ENCODE results near the gene CLDN10. TPM values are rescaled to one million over a fixed set of nuclear protein-coding genes. Genes with fewer than 3 reads are reported as not detected.

The CLDN10 gene
- total and polyA plus RNA-seq, 2 of the 8 experiments (the other 6 are each of a cell fraction or from before 2014, with no cell fraction given): 41.2 to 43.6 TPM

GRCh38 chr13:95507991-95508390, 44.5 kb upstream of the CLDN10 start:
- Histone ChIP-seq H3K4ac (replicated peaks; ENCODE audit: insufficient read length, low read depth, low read length) (no peak overlapping the region), H2BK20ac (ENCODE audit: low read length) (no peak overlapping the region), H3K36me3 (ENCODE audit: control insufficient read depth in 2 of 4, insufficient read depth in 4 of 4, low read length in 3 of 4) (no peaks in the 10 kb centered on the region), H4K20me1 (replicated peaks in 1 of 2; ENCODE audit: control insufficient read depth in 1 of 2, insufficient read depth in 2 of 2, low read length in 2 of 2) (no peaks in the 10 kb centered on the region), H2AK5ac (ENCODE audit: low read depth, low read length) (no peak overlapping the region), H2AFZ (ENCODE audit: low read length) (no peak overlapping the region), H2BK5ac (ENCODE audit: low read depth, low read length) (no peak overlapping the region), H3K9me3 (ENCODE audit: insufficient read depth in 2 of 2, low read depth in 1 of 2, low read length in 1 of 2) (no peaks in the 10 kb centered on the region), H2BK12ac (ENCODE audit: low read depth, low read length) (no peak overlapping the region), H3K4me2 (ENCODE audit: insufficient read depth in 1 of 2, low read depth in 2 of 2, low read length in 2 of 2) (no peak overlapping the region), H2BK120ac (replicated peaks; ENCODE audit: low read depth, low read length) (no peak overlapping the region), H3K23me2 (ENCODE audit: low read depth, low read length) (no peaks in the 10 kb centered on the region), H4K8ac (ENCODE audit: extremely low read depth, insufficient read depth, low read length) (no peak overlapping the region), H3K9ac (replicated peaks in 1 of 4; ENCODE audit: extremely low read depth in 1 of 4, low read depth in 3 of 4, low read length in 3 of 4) (no peak overlapping the region), H4K5ac (ENCODE audit: insufficient read length, low read depth, low read length) (no peak overlapping the region), H3K27me3 (replicated peaks in 1 of 4; ENCODE audit: control insufficient read depth in 3 of 4, extremely low read depth in 1 of 4, insufficient read depth in 3 of 4, low read length in 3 of 4) (no peaks in the 10 kb centered on the region), H3K79me2 (ENCODE audit: control insufficient read depth in 1 of 2, insufficient read depth in 2 of 2, low read length in 2 of 2) (no peaks in the 10 kb centered on the region), H3K56ac (replicated peaks; ENCODE audit: insufficient read length, low read depth, low read length) (no peak overlapping the region), H3K14ac (ENCODE audit: insufficient read length) (no peak overlapping the region), H3K23ac (ENCODE audit: insufficient read length) (no peak overlapping the region), H3K4me3 (ENCODE audit: extremely low read depth in 1 of 4, insufficient read depth in 2 of 4, low read depth in 3 of 4, low read length in 4 of 4) (no peak overlapping the region), H3K4me1 (replicated peaks in 1 of 4; ENCODE audit: control insufficient read depth in 3 of 4, insufficient read depth in 4 of 4, low read length in 3 of 4) (peaks cover 0 to 7% (median 1%) of the 10 kb centered on the region in 4 experiments; a peak in 4 of 7 replicates), H3K18ac (ENCODE audit: extremely low read depth, low read length) (no peak overlapping the region), H2BK15ac (ENCODE audit: low read length) (no peak overlapping the region), H3K79me1 (ENCODE audit: low read depth, low read length) (no peaks in the 10 kb centered on the region), H3K27ac (ENCODE audit: low read depth, low read length) (no peak overlapping the region), H4K91ac (replicated peaks; ENCODE audit: insufficient read length, low read length) (no peak overlapping the region)
- DNase-seq (ENCODE audit: low read depth in 1 of 2, low spot score in 2 of 2) (no peak), FAIRE-seq (no peak)
- POLR2A ChIA-PET (ENCODE audit: partially characterized antibody): interaction anchor here (0.6 kb wide), 1 partner anchor 746 kb away, joined by 5 read pairs; no protein-coding TSS in a partner anchor
- WGBS, 2 experiments (ENCODE audit: extremely low coverage in 1 of 2, insufficient coverage in 1 of 2, insufficient read length in 1 of 2, insufficient replicate concordance in 2 of 2, low coverage in 1 of 2, low lambda C conversion rate in 2 of 2, missing lambda C conversion rate in 1 of 2): 11% methylated on average over 1 of the region's 1 CpG; no CpG with 5 or more reads in 1 of the 2 experiments
- CTCF ChIA-PET (ENCODE audit: partially characterized antibody): no interaction called here
- no peak for TF ChIP-seq SIN3A (conservative IDR thresholded peaks at IDR 0.05 in 1 of 2, IDR thresholded peaks at IDR 0.05 in 1 of 2; ENCODE audit: low read depth in 1 of 2, low read length in 2 of 2)
- no peak for TF ChIP-seq HDAC2 (IDR thresholded peaks at IDR 0.05; ENCODE audit: borderline replicate concordance in 1 of 2, low read depth in 2 of 2, low read length in 2 of 2)
- no peak for TF ChIP-seq CBX5 (IDR thresholded peaks at IDR 0.05; ENCODE audit: low read depth, low read length)
- TF ChIP-seq CREB1 (IDR thresholded peaks at IDR 0.05): no peak
- no peak for TF ChIP-seq SP1 (IDR thresholded peaks at IDR 0.05; ENCODE audit: low read depth, low read length)
- TF ChIP-seq, protein P1, sequence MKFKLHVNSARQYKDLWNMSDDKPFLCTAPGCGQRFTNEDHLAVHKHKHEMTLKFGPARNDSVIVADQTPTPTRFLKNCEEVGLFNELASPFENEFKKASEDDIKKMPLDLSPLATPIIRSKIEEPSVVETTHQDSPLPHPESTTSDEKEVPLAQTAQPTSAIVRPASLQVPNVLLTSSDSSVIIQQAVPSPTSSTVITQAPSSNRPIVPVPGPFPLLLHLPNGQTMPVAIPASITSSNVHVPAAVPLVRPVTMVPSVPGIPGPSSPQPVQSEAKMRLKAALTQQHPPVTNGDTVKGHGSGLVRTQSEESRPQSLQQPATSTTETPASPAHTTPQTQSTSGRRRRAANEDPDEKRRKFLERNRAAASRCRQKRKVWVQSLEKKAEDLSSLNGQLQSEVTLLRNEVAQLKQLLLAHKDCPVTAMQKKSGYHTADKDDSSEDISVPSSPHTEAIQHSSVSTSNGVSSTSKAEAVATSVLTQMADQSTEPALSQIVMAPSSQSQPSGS (IDR thresholded peaks at IDR 0.05; ENCODE audit: low read length): no peak
- no peak for TF ChIP-seq JUN (IDR thresholded peaks at IDR 0.05; ENCODE audit: low read depth, low read length)
- TF ChIP-seq RXRA (IDR thresholded peaks at IDR 0.05; ENCODE audit: insufficient read depth, low read depth, low read length): no peak
- no peak for TF ChIP-seq MAX (IDR thresholded peaks at IDR 0.05)
- no peak for TF ChIP-seq RAD21 (IDR thresholded peaks at IDR 0.05 in 1 of 2, conservative IDR thresholded peaks at IDR 0.05 in 1 of 2; ENCODE audit: low read depth in 2 of 2, low read length in 2 of 2)
